ENCODE results near the gene MYBPC1. TPM values are rescaled to one million over a fixed set of nuclear protein-coding genes. Genes with fewer than 3 reads are reported as not detected.

The MYBPC1 gene
- total and polyA plus RNA-seq, 2 of the 4 experiments (the other 2 are of a cell fraction) = not detected

DNA sequence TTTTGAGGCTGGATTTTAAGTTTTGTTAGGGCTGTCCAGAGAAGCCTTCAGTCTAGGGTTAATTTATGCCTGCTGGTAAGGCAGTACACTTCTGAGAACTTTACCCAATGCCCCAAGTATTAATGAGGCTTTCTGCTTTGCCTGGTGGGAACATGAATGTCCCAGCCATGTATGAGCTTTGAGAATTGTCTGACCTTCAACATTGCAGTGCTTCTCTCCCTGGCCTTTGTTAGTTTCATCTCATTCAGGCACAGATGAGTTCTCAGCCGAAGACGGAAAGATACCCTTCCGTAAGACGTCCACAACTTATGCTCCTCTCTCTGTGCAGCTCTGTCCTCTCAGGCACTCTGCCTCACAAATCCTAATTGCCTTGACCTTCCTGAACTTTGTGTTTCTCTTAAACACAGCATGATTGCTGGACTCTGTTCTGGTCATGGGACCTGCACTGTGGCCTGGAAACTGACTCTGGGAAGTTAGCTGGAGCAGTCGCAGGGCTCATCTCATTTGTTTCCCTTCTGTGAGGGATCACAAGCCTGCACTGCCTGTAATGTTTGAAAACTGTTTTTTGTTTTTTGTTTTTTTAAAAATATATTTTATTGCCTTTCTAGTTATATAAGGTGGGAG lies 118.4 kb downstream of the MYBPC1 start:
- no CpG with 5 or more reads among the region's 5 CpGs for WGBS, 2 experiments (ENCODE audit: extremely low coverage in 2 of 2, insufficient read length in 1 of 2)
- in situ Hi-C loops (cut with MboI; ENCODE audit: low sequenced_read_pairs) (no loop called here), intact Hi-C loops (cut with micrococcal nuclease) (no loop called here), dilution Hi-C loops (cut with HindIII; ENCODE audit: low sequenced_read_pairs, unreplicated experiment) (no loop called here)
- no TSS peak for BruUV-seq (replicated peaks)
- H3K9ac ChIP-seq (ENCODE audit: low read depth, low read length) = no peak overlapping the region
- H2AK9ac ChIP-seq (replicated peaks; ENCODE audit: low read depth, low read length, poor library complexity) = no peak overlapping the region
- H3K14ac ChIP-seq (replicated peaks; ENCODE audit: low read depth, low read length) = no peak overlapping the region
- peaks cover 2% of the 10 kb centered on the region; the same call in 1 of the 2 replicates for H3K4me1 ChIP-seq (ENCODE audit: control insufficient read depth, insufficient read depth, low read length)
- H4K5ac ChIP-seq (ENCODE audit: low read depth, low read length) = no peak overlapping the region
- no peak overlapping the region for H2AK5ac ChIP-seq (ENCODE audit: low read depth, low read length)
- no peak overlapping the region for H3K4ac ChIP-seq (ENCODE audit: low read depth, low read length)
- no peaks in the 10 kb centered on the region for H3K27me3 ChIP-seq (ENCODE audit: control insufficient read depth, insufficient read depth, low read length)
- H3K9me1 ChIP-seq (ENCODE audit: insufficient read depth, low read length) = peaks cover 5% of the 10 kb centered on the region; the same call in 1 of the 2 replicates
- no peak overlapping the region for H2BK5ac ChIP-seq (ENCODE audit: low read depth, low read length, poor library complexity, severe bottlenecking)
- H4K91ac ChIP-seq (ENCODE audit: insufficient read depth, low read depth, low read length) = no peak overlapping the region
- no peaks in the 10 kb centered on the region for H3K9me3 ChIP-seq (ENCODE audit: control insufficient read depth, insufficient read depth, low read length)
- H3K4me3 ChIP-seq (ENCODE audit: insufficient read depth, low read depth, low read length) = no peak overlapping the region
- H3K4me2 ChIP-seq (ENCODE audit: low read depth, low read length) = peak overlapping the region; percentile 40; the same call in 1 of the 2 replicates
- H3K79me1 ChIP-seq (ENCODE audit: low read depth in 1 of 2, low read length in 2 of 2) = peaks cover 0 to 5% of the 10 kb centered on the region in 2 experiments; a peak in 2 of 4 replicates
- H2BK20ac ChIP-seq (ENCODE audit: low read depth, low read length) = no peak overlapping the region
- no peak overlapping the region for H2BK15ac ChIP-seq (ENCODE audit: low read depth, low read length)
- H2BK120ac ChIP-seq (ENCODE audit: low read depth, low read length) = no peak overlapping the region
- ATAC-seq (ENCODE audit: low read depth) = no peak
- no peaks in the 10 kb centered on the region for H3K36me3 ChIP-seq (ENCODE audit: control insufficient read depth, insufficient read depth, low read length)
- no peak overlapping the region for H3K23ac ChIP-seq (ENCODE audit: low read depth, low read length)
- H2AFZ ChIP-seq (replicated peaks; ENCODE audit: low read length, poor library complexity) = no peak overlapping the region
- H3K56ac ChIP-seq (ENCODE audit: extremely low read depth, insufficient read depth, low read length) = no peak overlapping the region
- TF ChIP-seq, protein P1, sequence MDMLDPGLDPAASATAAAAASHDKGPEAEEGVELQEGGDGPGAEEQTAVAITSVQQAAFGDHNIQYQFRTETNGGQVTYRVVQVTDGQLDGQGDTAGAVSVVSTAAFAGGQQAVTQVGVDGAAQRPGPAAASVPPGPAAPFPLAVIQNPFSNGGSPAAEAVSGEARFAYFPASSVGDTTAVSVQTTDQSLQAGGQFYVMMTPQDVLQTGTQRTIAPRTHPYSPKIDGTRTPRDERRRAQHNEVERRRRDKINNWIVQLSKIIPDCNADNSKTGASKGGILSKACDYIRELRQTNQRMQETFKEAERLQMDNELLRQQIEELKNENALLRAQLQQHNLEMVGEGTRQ (IDR thresholded peaks at IDR 0.05; ENCODE audit: low read depth, low read length) = no peak
- TF ChIP-seq MAFK (IDR thresholded peaks at IDR 0.05; ENCODE audit: low read depth, low read length) (no peak), RFX5 (IDR thresholded peaks at IDR 0.05; ENCODE audit: low read depth, low read length) (no peak), CHD1 (IDR thresholded peaks at IDR 0.05; ENCODE audit: low read depth, low read length) (no peak), SMC3 (IDR thresholded peaks at IDR 0.05; ENCODE audit: low read depth, low read length) (no peak), RCOR1 (IDR thresholded peaks at IDR 0.05; ENCODE audit: insufficient replicate concordance, low read length) (no peak), MAZ (IDR thresholded peaks at IDR 0.05; ENCODE audit: borderline replicate concordance, low read depth, low read length) (no peak), POLR2A (IDR thresholded peaks at IDR 0.05; ENCODE audit: low read depth, low read length) (no peak), MXI1 (IDR thresholded peaks at IDR 0.05; ENCODE audit: borderline replicate concordance, low read depth, low read length) (no peak), BHLHE40 (IDR thresholded peaks at IDR 0.05; ENCODE audit: low read depth, low read length) (no peak), FOS (IDR thresholded peaks at IDR 0.05; ENCODE audit: low read depth, low read length) (no peak)
- TF ChIP-seq, protein P2, sequence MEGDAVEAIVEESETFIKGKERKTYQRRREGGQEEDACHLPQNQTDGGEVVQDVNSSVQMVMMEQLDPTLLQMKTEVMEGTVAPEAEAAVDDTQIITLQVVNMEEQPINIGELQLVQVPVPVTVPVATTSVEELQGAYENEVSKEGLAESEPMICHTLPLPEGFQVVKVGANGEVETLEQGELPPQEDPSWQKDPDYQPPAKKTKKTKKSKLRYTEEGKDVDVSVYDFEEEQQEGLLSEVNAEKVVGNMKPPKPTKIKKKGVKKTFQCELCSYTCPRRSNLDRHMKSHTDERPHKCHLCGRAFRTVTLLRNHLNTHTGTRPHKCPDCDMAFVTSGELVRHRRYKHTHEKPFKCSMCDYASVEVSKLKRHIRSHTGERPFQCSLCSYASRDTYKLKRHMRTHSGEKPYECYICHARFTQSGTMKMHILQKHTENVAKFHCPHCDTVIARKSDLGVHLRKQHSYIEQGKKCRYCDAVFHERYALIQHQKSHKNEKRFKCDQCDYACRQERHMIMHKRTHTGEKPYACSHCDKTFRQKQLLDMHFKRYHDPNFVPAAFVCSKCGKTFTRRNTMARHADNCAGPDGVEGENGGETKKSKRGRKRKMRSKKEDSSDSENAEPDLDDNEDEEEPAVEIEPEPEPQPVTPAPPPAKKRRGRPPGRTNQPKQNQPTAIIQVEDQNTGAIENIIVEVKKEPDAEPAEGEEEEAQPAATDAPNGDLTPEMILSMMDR (conservative IDR thresholded peaks at IDR 0.05; ENCODE audit: low read depth, low read length) = no peak
- ChIA-PET POLR2A (ENCODE audit: unreplicated experiment) (no interaction called here), CTCF (no interaction called here)
- no peaks in the 10 kb centered on the region for H4K20me1 ChIP-seq (ENCODE audit: insufficient read depth, low read length)
- no peak overlapping the region for H3K27ac ChIP-seq (ENCODE audit: insufficient read depth, low read length)
- DNase-seq = no peak
- H3K18ac ChIP-seq (ENCODE audit: low read depth, low read length) = no peak overlapping the region
- H4K8ac ChIP-seq (ENCODE audit: low read depth in 2 of 2, low read length in 2 of 2) = no peak overlapping the region

Measured in IMR-90 (cell line).